WERI-Rb-1 (cell line): ENCODE data around the gene WDFY2.

ENCODE experiments used
- DNase-seq: peaks from one replicate; pipeline ENCODE4 v3.0.0-alpha.2; 2020
- H3K27ac ChIP-seq: fragments of 250-450 bp; sonication (Bioruptor Pico); 2 replicates; pipeline ENCODE4 v1.5.1; 2020; ENCODE audit warnings: mild to moderate bottlenecking, moderate library complexity
- H3K27me3 ChIP-seq: fragments of 250-450 bp; sonication (Bioruptor Pico); 2 replicates; pipeline ENCODE4 v1.5.1; 2021; ENCODE audit warnings: mild to moderate bottlenecking, low read depth, moderate library complexity; ENCODE audit not compliant: insufficient read depth, severe bottlenecking
- H3K36me3 ChIP-seq: fragments of 250-450 bp; sonication (Bioruptor Pico); 2 replicates; pipeline ENCODE4 v1.5.1; 2020; ENCODE audit warnings: mild to moderate bottlenecking, moderate library complexity
- H3K4me3 ChIP-seq: 2 replicates; pipeline ENCODE4 v1.5.1; 2011; ENCODE audit warnings: low read depth, mild to moderate bottlenecking, control low read depth, low read length
- H3K9me3 ChIP-seq: fragments of 250-450 bp; sonication (Bioruptor Pico); 2 replicates; pipeline ENCODE4 v1.5.1; 2021; ENCODE audit warnings: mild to moderate bottlenecking, moderate library complexity; ENCODE audit not compliant: severe bottlenecking
- CTCF ChIP-seq: IDR thresholded peaks from 2 replicates; pipeline ENCODE4 v1.5.1; 2011; ENCODE audit warnings: low read depth, mild to moderate bottlenecking, control low read depth, inconsistent platforms, low read length

Gene WDFY2

GRCh38 chr13:51805925-51806324, 221.7 kb downstream of the WDFY2 start:
- Histone ChIP-seq H3K36me3 (no peaks in the 10 kb centered on the region), H3K27me3 (no peaks in the 10 kb centered on the region), H3K27ac (no peak overlapping the region), H3K9me3 (no peaks in the 10 kb centered on the region), H3K4me3 (no peak overlapping the region)
- DNase-seq = no peak
- TF ChIP-seq CTCF = no peak

GRCh38 chr13:51806566-51806965, 222.3 kb downstream of the WDFY2 start:
- no peaks in the 10 kb centered on the region for H3K9me3 ChIP-seq
- no peaks in the 10 kb centered on the region for H3K36me3 ChIP-seq
- H3K27ac ChIP-seq = no peak overlapping the region
- no peak for DNase-seq
- no peak for TF ChIP-seq CTCF
- no peaks in the 10 kb centered on the region for H3K27me3 ChIP-seq
- H3K4me3 ChIP-seq = no peak overlapping the region

- Histone ChIP-seq H3K27ac (no peak overlapping the region), H3K36me3 (no peaks in the 10 kb centered on the region), H3K27me3 (no peaks in the 10 kb centered on the region), H3K4me3 (no peak overlapping the region), H3K9me3 (no peaks in the 10 kb centered on the region)
- no peak for DNase-seq
- no peak for TF ChIP-seq CTCF
Observed at GRCh38 chr13:51807041-51807440, 222.8 kb downstream of the WDFY2 start.

DNA sequence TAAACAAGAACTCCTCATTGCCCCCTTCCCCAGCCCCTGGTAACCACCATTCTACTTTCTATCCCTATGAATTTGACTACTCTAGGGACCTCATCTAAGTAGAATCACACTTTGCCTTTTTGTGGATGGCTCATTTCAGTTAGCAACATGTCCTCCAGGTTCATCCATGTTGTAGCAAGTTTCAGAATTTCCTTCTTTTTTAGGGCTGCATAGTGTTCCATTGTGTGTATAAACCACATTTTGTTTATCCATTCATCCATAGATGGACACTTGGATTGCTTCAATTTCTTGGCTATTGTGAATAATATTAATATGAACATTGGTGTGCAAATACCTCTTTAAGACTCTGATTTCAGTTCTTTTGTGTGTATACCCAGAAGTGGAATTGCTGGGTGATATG, 224.5 kb downstream of the WDFY2 start:
- no peak for TF ChIP-seq CTCF
- Histone ChIP-seq H3K4me3 (no peak overlapping the region), H3K27me3 (no peaks in the 10 kb centered on the region)

GRCh38 chr13:51811046-51811445, 226.8 kb downstream of the WDFY2 start:
- H3K27ac ChIP-seq = no peak overlapping the region
- H3K9me3 ChIP-seq = no peaks in the 10 kb centered on the region
- no peaks in the 10 kb centered on the region for H3K36me3 ChIP-seq
- no peak overlapping the region for H3K4me3 ChIP-seq
- no peak for DNase-seq
- TF ChIP-seq CTCF = no peak
- H3K27me3 ChIP-seq = no peaks in the 10 kb centered on the region

More for the DNA sequence above, 224.5 kb downstream of the WDFY2 start:
- Histone ChIP-seq H3K27ac (no peak overlapping the region), H3K9me3 (no peaks in the 10 kb centered on the region), H3K36me3 (no peaks in the 10 kb centered on the region)
- no peak for DNase-seq

GRCh38 chr13:51811920-51812451, 227.7 kb downstream of the WDFY2 start:
- H3K27ac ChIP-seq = no peak overlapping the region
- H3K36me3 ChIP-seq = no peaks in the 10 kb centered on the region
- H3K27me3 ChIP-seq = no peaks in the 10 kb centered on the region
- no peak for TF ChIP-seq CTCF
- no peaks in the 10 kb centered on the region for H3K9me3 ChIP-seq
- no peak for DNase-seq
- no peak overlapping the region for H3K4me3 ChIP-seq
